Inflammatory macrophage treated with lipopolysaccharide for 4 hours (primary cell): ENCODE measurements around the gene SERPINC1.
A peak's percentile ranks its signal among the peaks of the same experiment; 100 is the strongest.
"Not testable (repeated sequence)": the region's sequence is repeated elsewhere in the genome, so short reads cannot be mapped to it uniquely, and the experiment has no call there.

Experiments
- DNase-seq: peaks from one replicate; pipeline ENCODE4 v3.0.0-alpha.2; 2020

SERPINC1 gene

GRCh38 chr1:173889885-173890284 lies 27.2 kb downstream of the SERPINC1 start:
- no peak for DNase-seq

- DNase-seq = no peak
Measured at GRCh38 chr1:173888749-173889148, 28.4 kb downstream of the SERPINC1 start.

GRCh38 chr1:173887627-173888026 lies 29.5 kb downstream of the SERPINC1 start:
- DNase-seq = no peak

- no peak for DNase-seq
Measured at GRCh38 chr1:173886746-173887611, 30.1 kb downstream of the SERPINC1 start.

- no peak for DNase-seq
Measured at GRCh38 chr1:173884701-173885100, 32.4 kb downstream of the SERPINC1 start.

- not testable (repeated sequence) for DNase-seq
Measured at GRCh38 chr1:173881117-173881516, 36.0 kb downstream of the SERPINC1 start.

GRCh38 chr1:173878251-173878650 lies 38.9 kb downstream of the SERPINC1 start:
- no peak for DNase-seq

- no peak for DNase-seq
Measured at GRCh38 chr1:173876732-173877131, 40.4 kb downstream of the SERPINC1 start.

- DNase-seq = no peak
Measured at GRCh38 chr1:173871500-173871899, 45.6 kb downstream of the SERPINC1 start.

- no peak for DNase-seq
Measured at GRCh38 chr1:173871091-173871490, 46.0 kb downstream of the SERPINC1 start.

- no peak for DNase-seq
Measured at GRCh38 chr1:173870252-173871075, 46.7 kb downstream of the SERPINC1 start.

- DNase-seq = peak; percentile 35
Measured at GRCh38 chr1:173869021-173869359, 48.1 kb downstream of the SERPINC1 start.

- peak; percentile 29 for DNase-seq
Measured at GRCh38 chr1:173868266-173869020, 48.7 kb downstream of the SERPINC1 start, which contains the start of gene ZBTB37. Gene ZBTB37 (plus strand): TSS chr1:173868380. CDS start chr1:173870226, 1,846 bp downstream.

- DNase-seq = peak; percentile 99
Measured at GRCh38 chr1:173867753-173868265, 49.3 kb downstream of the SERPINC1 start, which contains the start of gene GAS5. Gene GAS5 (minus strand): TSS chr1:173867989.

- no peak for DNase-seq
Measured at GRCh38 chr1:173867141-173867752, 49.9 kb downstream of the SERPINC1 start.

GRCh38 chr1:173866413-173867115 lies 50.6 kb downstream of the SERPINC1 start:
- no peak for DNase-seq

- no peak for DNase-seq
Measured at GRCh38 chr1:173865468-173866164, 51.5 kb downstream of the SERPINC1 start.

GRCh38 chr1:173864179-173864867 lies 52.8 kb downstream of the SERPINC1 start:
- no peak for DNase-seq

- no peak for DNase-seq
Measured at GRCh38 chr1:173863224-173864161, 53.6 kb downstream of the SERPINC1 start.
